GM18873 (cell line): Measurements from ENCODE around the gene CRLF3.
"Not testable (repeated sequence)": the region's sequence is repeated elsewhere in the genome, so short reads cannot be mapped to it uniquely, and the experiment has no call there.

Experiments used
- ATAC-seq: cut with Tn5 transposase; IDR thresholded peaks from one replicate; pipeline ENCODE4 v1.9.1; 2021; ENCODE audit warnings: mild to moderate bottlenecking, moderate library complexity, moderate number of reproducible peaks; ENCODE audit not compliant: unreplicated experiment, low FRiP score

Gene CRLF3

GRCh38 chr17:30814860-30815259 is 9.6 kb downstream of the CRLF3 start:
- ATAC-seq: not testable (repeated sequence)

- not testable (repeated sequence) for ATAC-seq
These were observed 10.3 kb downstream of the CRLF3 start for GRCh38 chr17:30814236-30814635.

- ATAC-seq: no peak
These were observed 12.0 kb downstream of the CRLF3 start for GRCh38 chr17:30812218-30813177.

- no peak for ATAC-seq
These were observed 14.6 kb downstream of the CRLF3 start for GRCh38 chr17:30809867-30810266.

- no peak for ATAC-seq
These were observed 15.7 kb downstream of the CRLF3 start for GRCh38 chr17:30808785-30809286.

- ATAC-seq: no peak
These were observed 16.6 kb downstream of the CRLF3 start for GRCh38 chr17:30807896-30808295.

- no peak for ATAC-seq
These were observed 18.5 kb downstream of the CRLF3 start for GRCh38 chr17:30805944-30806456.

GRCh38 chr17:30801671-30802070 is 22.8 kb downstream of the CRLF3 start:
- ATAC-seq: no peak

- no peak for ATAC-seq
These were observed 28.5 kb downstream of the CRLF3 start for GRCh38 chr17:30796016-30796415.

GRCh38 chr17:30794372-30794771 is 30.1 kb downstream of the CRLF3 start:
- ATAC-seq: no peak

GRCh38 chr17:30793282-30793977 is 31.1 kb downstream of the CRLF3 start:
- no peak for ATAC-seq

GRCh38 chr17:30790279-30790678 is 34.2 kb downstream of the CRLF3 start:
- ATAC-seq: no peak

GRCh38 chr17:30788918-30789317 is 35.6 kb downstream of the CRLF3 start:
- no peak for ATAC-seq

GRCh38 chr17:30782206-30782605 is 42.3 kb downstream of the CRLF3 start:
- ATAC-seq: no peak

GRCh38 chr17:30780343-30780742 is 44.1 kb downstream of the CRLF3 start:
- ATAC-seq: no peak

- not testable (repeated sequence) for ATAC-seq
These were observed 55.7 kb downstream of the CRLF3 start for GRCh38 chr17:30768771-30769170.

GRCh38 chr17:30767641-30768404 is 56.7 kb downstream of the CRLF3 start:
- ATAC-seq: not testable (repeated sequence)

- no peak for ATAC-seq
These were observed 63.4 kb downstream of the CRLF3 start for GRCh38 chr17:30761060-30761459.

GRCh38 chr17:30753291-30753690 is 71.2 kb downstream of the CRLF3 start:
- not testable (repeated sequence) for ATAC-seq

- ATAC-seq: not testable (repeated sequence)
These were observed 73.5 kb downstream of the CRLF3 start for GRCh38 chr17:30750982-30751381.
